Trophoblast cell (in vitro differentiated cells and primary cell): ENCODE measurements around the gene SCN5A.

Source experiments
- DNase-seq, 2 donors: peaks; one replicate each; pipeline ENCODE4 v3.0.0-alpha.2; 2016
- H2AFZ ChIP-seq: 2 replicates; pipeline ENCODE4 v1.6.1; 2013; ENCODE audit warnings: low read length, moderate library complexity, mild to moderate bottlenecking; ENCODE audit not compliant: insufficient read depth, poor library complexity
- H2AK5ac ChIP-seq: 2 replicates; pipeline ENCODE4 v1.6.1; 2013; ENCODE audit warnings: mild to moderate bottlenecking, low read length
- H2BK120ac ChIP-seq: 2 replicates; pipeline ENCODE4 v1.6.1; 2013; ENCODE audit warnings: low read length, mild to moderate bottlenecking, moderate library complexity; ENCODE audit not compliant: insufficient read depth, poor library complexity
- H2BK12ac ChIP-seq: 2 replicates; pipeline ENCODE4 v1.6.1; 2013; ENCODE audit warnings: mild to moderate bottlenecking, low read length, moderate library complexity
- H2BK5ac ChIP-seq: 2 replicates; pipeline ENCODE4 v1.6.1; 2013; ENCODE audit warnings: low read length, low read depth, moderate library complexity, mild to moderate bottlenecking; ENCODE audit not compliant: poor library complexity
- H3K14ac ChIP-seq: 2 replicates; pipeline ENCODE4 v1.6.1; 2013; ENCODE audit warnings: mild to moderate bottlenecking, low read length
- H3K18ac ChIP-seq: 2 replicates; pipeline ENCODE4 v1.6.1; 2013; ENCODE audit warnings: mild to moderate bottlenecking, low read length
- H3K23ac ChIP-seq: 2 replicates; pipeline ENCODE4 v1.6.1; 2013; ENCODE audit warnings: low read length
- H3K27ac ChIP-seq: 2 replicates; pipeline ENCODE4 v1.5.1; 2013; ENCODE audit warnings: low read depth, mild to moderate bottlenecking, inconsistent platforms, low read length, moderate library complexity
- H3K27me3 ChIP-seq: 2 replicates; pipeline ENCODE4 v1.6.1; 2013; ENCODE audit warnings: inconsistent platforms, mild to moderate bottlenecking, low read length, moderate library complexity; ENCODE audit not compliant: insufficient read depth
- H3K36me3 ChIP-seq, 2 experiments: 1 replicate in 1 of 2; 2 replicates in 1 of 2; pipeline ENCODE4 v1.6.1; 2013; ENCODE audit warnings: low read length in 2 of 2, mild to moderate bottlenecking in 2 of 2, moderate library complexity in 1 of 2; ENCODE audit not compliant: insufficient read depth in 2 of 2, control insufficient read depth in 1 of 2
- H3K4ac ChIP-seq: 2 replicates; pipeline ENCODE4 v1.6.1; 2013; ENCODE audit warnings: low read depth, mild to moderate bottlenecking, low read length, moderate library complexity
- H3K4me1 ChIP-seq, 2 experiments: 1 replicate in 1 of 2; 2 replicates in 1 of 2; pipeline ENCODE4 v1.6.1; 2013; ENCODE audit warnings: low read length in 2 of 2, mild to moderate bottlenecking in 2 of 2, moderate library complexity in 1 of 2; ENCODE audit not compliant: insufficient read depth in 2 of 2, control insufficient read depth in 1 of 2
- H3K4me2 ChIP-seq: 2 replicates; pipeline ENCODE4 v1.6.1; 2013; ENCODE audit warnings: inconsistent platforms, mild to moderate bottlenecking, low read length, moderate library complexity
- H3K4me3 ChIP-seq: 2 replicates; pipeline ENCODE4 v1.5.1; 2013; ENCODE audit warnings: mild to moderate bottlenecking, low read depth, low read length, inconsistent platforms
- H3K79me1 ChIP-seq: one replicate; pipeline ENCODE4 v1.6.1; 2013; ENCODE audit warnings: low read length
- H3K79me2 ChIP-seq: 2 replicates; pipeline ENCODE4 v1.6.1; 2013; ENCODE audit warnings: low read length, mild to moderate bottlenecking; ENCODE audit not compliant: control insufficient read depth, insufficient read depth, poor library complexity
- H3K9ac ChIP-seq: 2 replicates; pipeline ENCODE4 v1.6.1; 2013; ENCODE audit warnings: mild to moderate bottlenecking, low read length
- H3K9me3 ChIP-seq: 2 replicates; pipeline ENCODE4 v1.6.1; 2013; ENCODE audit warnings: low read depth, mild to moderate bottlenecking, control low read depth, inconsistent platforms, low read length; ENCODE audit not compliant: insufficient read depth
- H4K12ac ChIP-seq: 2 replicates; pipeline ENCODE4 v1.6.1; 2013; ENCODE audit warnings: low read depth, mild to moderate bottlenecking, low read length, moderate library complexity
- H4K8ac ChIP-seq: 2 replicates; pipeline ENCODE4 v1.6.1; 2013; ENCODE audit warnings: low read depth, mild to moderate bottlenecking, low read length, moderate library complexity
- H4K91ac ChIP-seq: one replicate; pipeline ENCODE4 v1.6.1; 2013; ENCODE audit warnings: low read depth, mild to moderate bottlenecking, low read length, moderate library complexity
- WGBS: extraction: QIAGEN DNeasy Blood & Tissue Kit; methylation state at CpG from one replicate; pipeline ENCODE4 v1.1.7; 2013; ENCODE audit warnings: missing lambda C conversion rate; ENCODE audit not compliant: insufficient read length, insufficient coverage; ENCODE audit errors: extremely low coverage; 5-methylcytosine and 5-hydroxymethylcytosine counted together

The SCN5A gene

GRCh38 chr3:38605981-38606380 is 43.5 kb downstream of the SCN5A start:
- Histone ChIP-seq H3K36me3 (no peaks in the 10 kb centered on the region), H4K91ac (no peak overlapping the region), H3K4ac (no peak overlapping the region), H2BK120ac (no peak overlapping the region), H3K79me1 (no peaks in the 10 kb centered on the region), H2BK5ac (no peak overlapping the region), H3K4me3 (no peak overlapping the region), H3K9me3 (peaks cover 6% of the 10 kb centered on the region), H4K8ac (no peak overlapping the region), H3K23ac (no peak overlapping the region), H2AFZ (no peak overlapping the region), H3K27me3 (no peaks in the 10 kb centered on the region), H3K4me2 (no peak overlapping the region), H4K12ac (no peak overlapping the region), H3K79me2 (no peaks in the 10 kb centered on the region), H3K9ac (no peak overlapping the region), H2BK12ac (no peak overlapping the region), H2AK5ac (no peak overlapping the region), H3K14ac (no peak overlapping the region), H3K18ac (no peak overlapping the region), H3K4me1 (peaks cover 0 to 3% of the 10 kb centered on the region in 2 experiments), H3K27ac (no peak overlapping the region)
- DNase-seq = no peak
- WGBS = no CpG with 5 or more reads among the region's 7 CpGs

- Histone ChIP-seq H3K4me2 (no peak overlapping the region), H2BK120ac (no peak overlapping the region), H3K23ac (no peak overlapping the region), H3K36me3 (no peaks in the 10 kb centered on the region), H3K14ac (no peak overlapping the region), H3K4me3 (no peak overlapping the region), H3K79me2 (no peaks in the 10 kb centered on the region), H2BK12ac (no peak overlapping the region), H3K27me3 (no peaks in the 10 kb centered on the region), H3K18ac (no peak overlapping the region), H3K79me1 (no peaks in the 10 kb centered on the region), H4K8ac (no peak overlapping the region), H4K12ac (no peak overlapping the region), H2AK5ac (no peak overlapping the region), H3K4ac (no peak overlapping the region), H3K9me3 (peaks cover 5% of the 10 kb centered on the region), H2AFZ (no peak overlapping the region), H3K27ac (no peak overlapping the region), H3K9ac (no peak overlapping the region), H3K4me1 (peaks cover 0 to 3% of the 10 kb centered on the region in 2 experiments), H2BK5ac (no peak overlapping the region), H4K91ac (no peak overlapping the region)
- no peak for DNase-seq
- WGBS = no CpG with 5 or more reads among the region's 6 CpGs
These were observed 45.2 kb downstream of the SCN5A start for GRCh38 chr3:38604246-38604645.

GRCh38 chr3:38603731-38604131 is 45.8 kb downstream of the SCN5A start:
- H3K4me1 ChIP-seq = peaks cover 0 to 3% of the 10 kb centered on the region in 2 experiments
- H3K27me3 ChIP-seq = no peaks in the 10 kb centered on the region
- no peak overlapping the region for H2AK5ac ChIP-seq
- no peak overlapping the region for H3K27ac ChIP-seq
- DNase-seq = no peak
- no peaks in the 10 kb centered on the region for H3K79me1 ChIP-seq
- H4K8ac ChIP-seq = no peak overlapping the region
- no peak overlapping the region for H3K23ac ChIP-seq
- H4K12ac ChIP-seq = no peak overlapping the region
- H3K4ac ChIP-seq = no peak overlapping the region
- H4K91ac ChIP-seq = no peak overlapping the region
- no peak overlapping the region for H2BK120ac ChIP-seq
- no peak overlapping the region for H3K4me2 ChIP-seq
- H2AFZ ChIP-seq = no peak overlapping the region
- H3K36me3 ChIP-seq = no peaks in the 10 kb centered on the region
- no peak overlapping the region for H3K4me3 ChIP-seq
- no peak overlapping the region for H2BK5ac ChIP-seq
- peaks cover 5% of the 10 kb centered on the region for H3K9me3 ChIP-seq
- H2BK12ac ChIP-seq = no peak overlapping the region
- no peak overlapping the region for H3K9ac ChIP-seq
- no peak overlapping the region for H3K18ac ChIP-seq
- H3K14ac ChIP-seq = no peak overlapping the region
- no peaks in the 10 kb centered on the region for H3K79me2 ChIP-seq
- WGBS = no CpG with 5 or more reads among the region's 16 CpGs

- DNase-seq = peak; percentile 92 to 96
- Histone ChIP-seq H3K23ac (no peak overlapping the region), H3K4me2 (no peak overlapping the region), H4K91ac (no peak overlapping the region), H4K12ac (no peak overlapping the region), H2BK120ac (no peak overlapping the region), H3K27me3 (no peaks in the 10 kb centered on the region), H3K9me3 (peaks cover 5% of the 10 kb centered on the region), H2BK5ac (no peak overlapping the region), H3K14ac (no peak overlapping the region), H3K79me2 (no peaks in the 10 kb centered on the region), H3K4ac (no peak overlapping the region), H3K79me1 (no peaks in the 10 kb centered on the region), H3K27ac (no peak overlapping the region), H3K36me3 (no peaks in the 10 kb centered on the region), H4K8ac (no peak overlapping the region), H3K9ac (no peak overlapping the region), H2BK12ac (no peak overlapping the region), H2AFZ (no peak overlapping the region), H3K4me3 (no peak overlapping the region), H3K18ac (no peak overlapping the region), H2AK5ac (no peak overlapping the region), H3K4me1 (peaks cover 0 to 3% of the 10 kb centered on the region in 2 experiments)
- no CpG with 5 or more reads among the region's 7 CpGs for WGBS
These were observed 46.8 kb downstream of the SCN5A start for GRCh38 chr3:38602576-38603250.
